ENCODE results near the gene ENGASE.

DNA sequence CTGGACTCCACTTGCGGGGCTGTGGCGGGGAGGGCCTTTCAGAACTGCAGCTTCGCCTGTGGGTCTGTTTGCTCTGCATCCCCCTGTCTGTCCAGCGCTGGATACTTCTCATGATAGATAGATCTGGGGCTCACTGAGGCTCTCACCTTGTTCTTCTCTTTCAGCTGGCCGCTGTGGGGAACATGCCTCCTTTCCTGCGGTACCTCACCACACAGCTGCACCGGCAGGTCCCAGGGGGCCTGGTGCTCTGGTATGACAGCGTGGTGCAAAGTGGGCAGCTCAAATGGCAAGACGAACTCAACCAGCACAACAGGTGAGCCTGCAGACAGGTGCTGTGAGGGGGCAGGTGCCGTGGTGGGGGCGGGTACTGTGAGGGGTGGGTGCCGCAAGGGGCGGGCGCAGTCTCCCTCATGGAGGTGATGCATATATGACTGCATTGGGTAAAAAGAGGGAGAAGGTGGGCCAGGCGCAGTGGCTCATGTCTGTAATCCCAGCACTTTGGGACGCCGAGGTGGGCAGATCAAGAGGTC lies 6.2 kb downstream of the ENGASE start:
- TF ChIP-seq, protein P1, sequence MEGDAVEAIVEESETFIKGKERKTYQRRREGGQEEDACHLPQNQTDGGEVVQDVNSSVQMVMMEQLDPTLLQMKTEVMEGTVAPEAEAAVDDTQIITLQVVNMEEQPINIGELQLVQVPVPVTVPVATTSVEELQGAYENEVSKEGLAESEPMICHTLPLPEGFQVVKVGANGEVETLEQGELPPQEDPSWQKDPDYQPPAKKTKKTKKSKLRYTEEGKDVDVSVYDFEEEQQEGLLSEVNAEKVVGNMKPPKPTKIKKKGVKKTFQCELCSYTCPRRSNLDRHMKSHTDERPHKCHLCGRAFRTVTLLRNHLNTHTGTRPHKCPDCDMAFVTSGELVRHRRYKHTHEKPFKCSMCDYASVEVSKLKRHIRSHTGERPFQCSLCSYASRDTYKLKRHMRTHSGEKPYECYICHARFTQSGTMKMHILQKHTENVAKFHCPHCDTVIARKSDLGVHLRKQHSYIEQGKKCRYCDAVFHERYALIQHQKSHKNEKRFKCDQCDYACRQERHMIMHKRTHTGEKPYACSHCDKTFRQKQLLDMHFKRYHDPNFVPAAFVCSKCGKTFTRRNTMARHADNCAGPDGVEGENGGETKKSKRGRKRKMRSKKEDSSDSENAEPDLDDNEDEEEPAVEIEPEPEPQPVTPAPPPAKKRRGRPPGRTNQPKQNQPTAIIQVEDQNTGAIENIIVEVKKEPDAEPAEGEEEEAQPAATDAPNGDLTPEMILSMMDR (IDR thresholded peaks at IDR 0.05) = no peak
- TF ChIP-seq POLR2A (IDR thresholded peaks at IDR 0.05) (no peak), EP300 (IDR thresholded peaks at IDR 0.05) (no peak)

All from tibial nerve (tissue), 4 donors.